ENCODE data around the gene CLMP. TPM values are rescaled to one million over a fixed set of nuclear protein-coding genes. Genes with fewer than 3 reads are reported as not detected.

CLMP gene
- total and polyA plus RNA-seq, 2 experiments from 2014 or later, result 7.1 to 18.4 TPM

DNA sequence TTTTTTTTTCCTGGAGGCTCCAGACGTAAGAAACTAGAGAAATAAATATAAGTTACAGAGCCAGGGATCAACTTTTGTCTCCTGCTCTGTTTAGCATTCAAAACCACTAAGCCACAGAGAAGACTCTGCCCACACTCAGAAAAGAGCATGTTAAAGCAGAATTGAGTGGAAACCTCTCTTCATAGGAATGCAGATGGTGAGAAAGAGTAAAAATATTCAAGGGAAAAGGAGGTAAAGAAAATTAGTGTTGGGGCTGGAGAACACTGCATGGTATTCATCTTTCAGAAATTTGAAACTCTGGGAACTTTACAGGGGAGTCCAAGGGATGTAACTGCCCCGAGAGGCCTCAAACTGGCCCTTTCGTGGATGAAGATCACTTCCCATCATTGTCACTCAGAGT is 65.1 kb downstream of the CLMP start (continued):
- TF ChIP-seq, protein P1, sequence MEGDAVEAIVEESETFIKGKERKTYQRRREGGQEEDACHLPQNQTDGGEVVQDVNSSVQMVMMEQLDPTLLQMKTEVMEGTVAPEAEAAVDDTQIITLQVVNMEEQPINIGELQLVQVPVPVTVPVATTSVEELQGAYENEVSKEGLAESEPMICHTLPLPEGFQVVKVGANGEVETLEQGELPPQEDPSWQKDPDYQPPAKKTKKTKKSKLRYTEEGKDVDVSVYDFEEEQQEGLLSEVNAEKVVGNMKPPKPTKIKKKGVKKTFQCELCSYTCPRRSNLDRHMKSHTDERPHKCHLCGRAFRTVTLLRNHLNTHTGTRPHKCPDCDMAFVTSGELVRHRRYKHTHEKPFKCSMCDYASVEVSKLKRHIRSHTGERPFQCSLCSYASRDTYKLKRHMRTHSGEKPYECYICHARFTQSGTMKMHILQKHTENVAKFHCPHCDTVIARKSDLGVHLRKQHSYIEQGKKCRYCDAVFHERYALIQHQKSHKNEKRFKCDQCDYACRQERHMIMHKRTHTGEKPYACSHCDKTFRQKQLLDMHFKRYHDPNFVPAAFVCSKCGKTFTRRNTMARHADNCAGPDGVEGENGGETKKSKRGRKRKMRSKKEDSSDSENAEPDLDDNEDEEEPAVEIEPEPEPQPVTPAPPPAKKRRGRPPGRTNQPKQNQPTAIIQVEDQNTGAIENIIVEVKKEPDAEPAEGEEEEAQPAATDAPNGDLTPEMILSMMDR (conservative IDR thresholded peaks at IDR 0.05; ENCODE audit: low read depth in 2 of 2), result no peak
- TF ChIP-seq ZNF114 (CRISPR knock-in tag; IDR thresholded peaks at IDR 0.05), result no peak
- no peak for TF ChIP-seq JUNB (IDR thresholded peaks at IDR 0.05; ENCODE audit: unreplicated experiment)
- TF ChIP-seq, protein P2, sequence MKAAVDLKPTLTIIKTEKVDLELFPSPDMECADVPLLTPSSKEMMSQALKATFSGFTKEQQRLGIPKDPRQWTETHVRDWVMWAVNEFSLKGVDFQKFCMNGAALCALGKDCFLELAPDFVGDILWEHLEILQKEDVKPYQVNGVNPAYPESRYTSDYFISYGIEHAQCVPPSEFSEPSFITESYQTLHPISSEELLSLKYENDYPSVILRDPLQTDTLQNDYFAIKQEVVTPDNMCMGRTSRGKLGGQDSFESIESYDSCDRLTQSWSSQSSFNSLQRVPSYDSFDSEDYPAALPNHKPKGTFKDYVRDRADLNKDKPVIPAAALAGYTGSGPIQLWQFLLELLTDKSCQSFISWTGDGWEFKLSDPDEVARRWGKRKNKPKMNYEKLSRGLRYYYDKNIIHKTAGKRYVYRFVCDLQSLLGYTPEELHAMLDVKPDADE (IDR thresholded peaks at IDR 0.05), result no peak
- no peak for TF ChIP-seq EZH2phosphoT487 (IDR thresholded peaks at IDR 0.05; ENCODE audit: unreplicated experiment)
- no peak for TF ChIP-seq STAT1 (IDR thresholded peaks at IDR 0.05; ENCODE audit: unreplicated experiment)
- no peak for TF ChIP-seq EZH2 (IDR thresholded peaks at IDR 0.05; ENCODE audit: low read depth, unreplicated experiment)
- TF ChIP-seq POLR2AphosphoS5 (IDR thresholded peaks at IDR 0.05; ENCODE audit: low read depth), result no peak
- TF ChIP-seq CREB1 (CRISPR knock-in tag; IDR thresholded peaks at IDR 0.05; ENCODE audit: low read depth), result no peak
- no peak for TF ChIP-seq REST (IDR thresholded peaks at IDR 0.05; ENCODE audit: unreplicated experiment)

DNA sequence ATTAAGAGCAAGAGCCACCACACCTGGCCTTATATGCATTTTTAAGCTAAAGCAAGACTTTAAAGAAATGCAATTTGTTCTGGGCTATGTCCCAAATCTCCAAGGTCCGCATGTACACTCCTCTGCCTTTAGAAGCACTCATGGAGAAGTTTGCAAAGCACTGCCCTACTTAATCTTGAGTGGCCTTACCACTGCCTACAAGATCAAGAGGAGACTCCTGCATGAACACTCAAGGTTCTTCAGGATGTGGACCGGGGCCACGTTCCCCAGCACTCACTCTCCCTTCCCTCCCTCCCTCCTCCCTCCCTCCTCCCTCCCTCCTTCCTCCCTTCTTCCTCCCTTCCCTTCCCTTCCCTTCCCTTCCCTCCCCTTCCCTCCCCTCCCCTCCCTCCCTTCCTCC is 69.9 kb downstream of the CLMP start:
- H3K36me3 Mint-ChIP-seq (ENCODE audit: low read depth), result no peaks in the 10 kb centered on the region
- no peaks in the 10 kb centered on the region for H3K27me3 ChIP-seq (ENCODE audit: insufficient read depth)
- no peak overlapping the region for H3K27ac Mint-ChIP-seq
- 0 out of 2 replicates have a peak, but pooled peaks cover 6% of the 10 kb centered on the region for H3F3A ChIP-seq (replicated peaks; ENCODE audit: low read depth)
- H3K4me1 ChIP-seq (ENCODE audit: insufficient read depth), result peaks cover 7% of the 10 kb centered on the region; the same call in 1 of the 2 replicates
- peaks cover 2% of the 10 kb centered on the region for H3K27me3 Mint-ChIP-seq (ENCODE audit: insufficient read depth, low read depth, poor library complexity)
- H3K27ac ChIP-seq (ENCODE audit: low read depth), result no peak overlapping the region
- H4K20me1 ChIP-seq (replicated peaks; ENCODE audit: insufficient read depth), result no peaks in the 10 kb centered on the region
- H3K4me2 ChIP-seq, result no peak overlapping the region
- H3K9me2 ChIP-seq (ENCODE audit: insufficient read depth), result no peaks in the 10 kb centered on the region
- H2AFZ ChIP-seq, result no peak overlapping the region
- peaks cover 4% of the 10 kb centered on the region for H3K4me1 Mint-ChIP-seq
- H3K4me3 Mint-ChIP-seq, result no peak overlapping the region
- no peaks in the 10 kb centered on the region for H3K9me3 Mint-ChIP-seq
- no peak for ATAC-seq
- H3K79me2 ChIP-seq (replicated peaks; ENCODE audit: insufficient read depth), result no peaks in the 10 kb centered on the region
- no peak overlapping the region for H3K4me3 ChIP-seq
- no peak for DNase-seq (ENCODE audit: low spot score)
- no peaks in the 10 kb centered on the region for H3K36me3 ChIP-seq (ENCODE audit: insufficient read depth)
- no peak for TF ChIP-seq CREB1 (CRISPR knock-in tag; IDR thresholded peaks at IDR 0.05; ENCODE audit: low read depth)
- TF ChIP-seq ZNF114 (CRISPR knock-in tag; IDR thresholded peaks at IDR 0.05), result no peak
- no peak for TF ChIP-seq EZH2 (IDR thresholded peaks at IDR 0.05; ENCODE audit: low read depth, unreplicated experiment)
- no peak for TF ChIP-seq POLR2AphosphoS5 (IDR thresholded peaks at IDR 0.05; ENCODE audit: low read depth)
- no peak for TF ChIP-seq REST (IDR thresholded peaks at IDR 0.05; ENCODE audit: unreplicated experiment)
